Measurements from ENCODE around the gene ITSN2.

ITSN2 gene

GRCh38 chr2:24332791-24333540 is 27.4 kb downstream of the ITSN2 start:
- DNase-seq: no peak

DNA sequence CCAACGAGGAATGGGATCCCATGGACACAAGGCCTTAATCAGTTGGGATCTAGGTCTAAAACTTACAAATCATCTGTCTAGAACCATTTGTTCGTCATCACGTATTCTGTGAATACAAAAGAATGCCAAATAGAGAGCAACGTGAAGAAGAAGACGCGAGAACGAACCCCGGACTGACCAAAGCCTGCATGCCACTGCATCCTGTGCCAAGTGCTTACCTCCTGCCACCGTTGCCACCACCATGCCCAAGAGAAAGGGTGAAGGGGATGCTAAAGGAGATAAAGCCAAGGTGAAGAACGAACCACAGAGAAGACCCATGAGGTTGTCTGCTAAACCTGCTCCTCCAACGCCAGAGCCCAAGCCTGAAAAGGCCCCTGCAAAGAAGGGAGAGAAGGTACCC is 30.2 kb downstream of the ITSN2 start:
- DNase-seq: no peak

DNA sequence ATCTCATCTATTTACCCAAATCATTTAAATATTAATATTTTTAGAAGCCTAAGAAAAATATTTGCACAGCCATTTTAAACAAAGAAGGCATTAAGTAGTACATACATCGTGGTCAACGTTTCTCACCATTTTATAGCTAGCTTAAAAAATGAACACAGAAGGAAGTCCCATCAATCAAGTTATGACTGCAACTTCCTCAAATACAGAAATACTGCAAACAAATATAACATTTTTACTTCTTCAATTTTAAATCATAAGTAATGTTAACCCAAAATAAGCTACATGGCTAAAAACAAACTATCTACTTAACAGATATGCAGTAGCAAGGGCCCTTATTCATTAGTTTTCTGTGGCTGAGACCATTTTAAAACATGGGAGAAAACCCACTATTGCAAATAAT is 30.6 kb downstream of the ITSN2 start:
- no peak for DNase-seq

GRCh38 chr2:24328010-24328409 is 32.3 kb downstream of the ITSN2 start:
- no peak for DNase-seq

DNA sequence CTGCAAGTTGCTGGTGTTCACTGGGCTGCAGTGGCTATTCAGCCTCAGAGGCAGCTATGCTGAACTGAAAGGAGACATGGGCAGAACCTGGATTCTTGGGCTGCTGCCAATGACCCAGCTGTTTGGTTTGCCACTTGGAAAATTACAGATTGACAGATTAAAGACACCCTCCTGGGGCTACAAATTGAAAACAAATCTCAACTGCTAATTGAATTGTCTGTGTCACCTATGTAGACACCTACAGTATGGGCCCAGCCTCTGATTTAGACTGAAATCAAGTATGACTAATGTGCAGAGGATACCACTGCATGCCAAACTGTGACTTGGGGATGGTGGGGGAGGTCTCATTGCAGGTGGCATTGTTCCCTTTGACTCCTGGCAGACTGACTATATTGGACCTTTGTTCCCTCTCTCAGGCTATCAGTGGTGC is 42.8 kb downstream of the ITSN2 start:
- peak; percentile 63 for DNase-seq

GRCh38 chr2:24315669-24316068 is 44.7 kb downstream of the ITSN2 start:
- no peak for DNase-seq

DNA sequence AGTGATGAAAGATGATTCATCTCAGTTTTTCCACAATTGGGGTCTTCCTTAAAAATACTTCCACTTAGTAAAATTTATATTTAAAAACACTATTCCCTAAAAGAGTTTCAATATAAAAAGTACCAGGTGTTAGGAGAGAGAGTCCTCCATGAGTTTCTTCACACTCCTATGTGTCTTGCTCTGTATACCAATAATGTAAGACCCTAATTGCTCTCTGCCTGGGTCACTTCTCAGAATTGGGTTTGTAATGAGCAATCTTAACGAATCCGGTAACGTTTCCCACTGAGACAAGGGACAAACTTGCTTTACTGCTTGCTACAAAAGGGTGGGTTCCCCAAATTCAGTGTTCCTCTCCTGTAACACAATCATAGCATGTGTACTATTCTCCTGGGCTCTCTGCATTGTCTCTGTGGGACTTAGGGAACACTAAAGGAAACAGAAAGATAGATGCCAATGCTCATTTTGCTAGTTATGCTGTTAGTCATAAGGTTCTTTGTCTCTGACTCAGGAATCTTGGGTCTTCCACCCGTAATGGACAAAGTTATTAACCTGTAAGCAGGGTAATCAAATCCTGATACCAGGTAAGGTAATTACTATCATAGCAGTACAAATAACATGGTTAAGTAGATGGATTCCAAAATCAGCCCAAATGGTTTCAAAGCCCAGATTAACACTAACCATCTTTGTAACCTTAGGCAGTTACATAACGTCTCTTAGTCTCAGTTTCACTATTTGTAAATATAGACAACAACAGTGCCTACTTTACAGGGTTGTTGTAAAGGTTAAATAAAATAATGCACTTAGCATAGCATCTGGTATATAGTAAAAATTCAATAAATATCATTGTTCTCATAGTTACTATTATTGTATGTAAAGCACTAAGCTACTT is 46.3 kb downstream of the ITSN2 start:
- DNase-seq: no peak

DNA sequence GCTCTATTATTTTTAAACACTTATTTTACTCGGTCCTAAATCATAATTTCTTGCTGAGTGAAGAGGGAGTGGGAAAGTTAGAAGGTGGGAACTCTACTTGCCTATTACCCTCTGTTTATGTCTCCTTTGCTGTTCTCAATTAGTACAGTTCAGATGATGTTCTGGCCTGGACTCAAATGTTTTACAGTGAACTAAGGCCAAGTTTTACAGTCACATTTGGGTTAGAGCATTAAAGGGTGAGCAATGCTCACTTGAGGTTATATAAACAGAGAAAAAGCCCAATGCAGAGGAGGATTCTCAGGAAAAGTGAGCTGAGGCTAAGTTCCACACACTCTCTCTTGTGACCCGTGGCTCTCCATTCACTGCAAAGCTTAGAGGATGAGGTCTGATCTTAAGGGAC is 52.4 kb downstream of the ITSN2 start:
- DNase-seq: no peak

GRCh38 chr2:24304631-24305030 is 55.7 kb downstream of the ITSN2 start:
- no peak for DNase-seq

- DNase-seq: no peak
Observed at GRCh38 chr2:24304098-24304497, 56.2 kb downstream of the ITSN2 start.

GRCh38 chr2:24301599-24301998 is 58.7 kb downstream of the ITSN2 start:
- no peak for DNase-seq

DNA sequence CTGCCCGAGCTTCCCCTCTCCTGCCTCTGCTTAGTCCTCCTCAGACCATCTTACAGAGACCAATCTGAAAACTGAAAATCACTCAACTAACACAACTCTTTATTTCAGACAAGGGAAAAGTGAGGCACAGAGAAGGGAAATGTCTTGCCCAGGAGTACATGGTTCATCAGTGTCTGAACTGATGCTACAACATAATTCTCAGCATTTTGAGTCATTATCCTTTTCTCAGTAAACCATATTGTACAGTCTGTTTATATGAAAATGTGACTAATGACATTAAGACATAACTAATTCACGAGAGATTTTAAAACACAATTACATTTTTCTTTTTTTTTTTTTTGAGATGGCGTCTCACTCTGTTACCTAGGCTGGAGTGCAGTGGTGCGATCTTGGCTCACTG is 62.7 kb downstream of the ITSN2 start:
- no peak for DNase-seq

DNA sequence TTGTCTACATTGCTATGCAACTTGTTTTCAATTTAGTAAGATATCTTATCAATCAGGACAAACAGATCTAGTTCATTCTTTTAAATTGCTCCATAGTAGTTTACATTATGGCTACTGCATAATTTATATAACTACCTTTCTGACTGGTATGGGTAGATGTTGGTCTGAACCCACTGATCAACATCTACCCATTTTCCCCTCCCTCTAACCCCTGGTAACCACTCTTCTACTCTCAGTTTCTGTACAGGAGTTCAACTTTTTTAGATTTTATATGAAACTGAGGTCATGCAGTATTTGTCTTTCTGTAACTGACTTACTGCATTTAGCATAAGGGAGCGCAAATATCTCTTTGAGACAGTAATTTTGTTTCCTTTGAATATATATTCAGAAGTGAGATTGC is 73.2 kb downstream of the ITSN2 start:
- no peak for DNase-seq

DNA sequence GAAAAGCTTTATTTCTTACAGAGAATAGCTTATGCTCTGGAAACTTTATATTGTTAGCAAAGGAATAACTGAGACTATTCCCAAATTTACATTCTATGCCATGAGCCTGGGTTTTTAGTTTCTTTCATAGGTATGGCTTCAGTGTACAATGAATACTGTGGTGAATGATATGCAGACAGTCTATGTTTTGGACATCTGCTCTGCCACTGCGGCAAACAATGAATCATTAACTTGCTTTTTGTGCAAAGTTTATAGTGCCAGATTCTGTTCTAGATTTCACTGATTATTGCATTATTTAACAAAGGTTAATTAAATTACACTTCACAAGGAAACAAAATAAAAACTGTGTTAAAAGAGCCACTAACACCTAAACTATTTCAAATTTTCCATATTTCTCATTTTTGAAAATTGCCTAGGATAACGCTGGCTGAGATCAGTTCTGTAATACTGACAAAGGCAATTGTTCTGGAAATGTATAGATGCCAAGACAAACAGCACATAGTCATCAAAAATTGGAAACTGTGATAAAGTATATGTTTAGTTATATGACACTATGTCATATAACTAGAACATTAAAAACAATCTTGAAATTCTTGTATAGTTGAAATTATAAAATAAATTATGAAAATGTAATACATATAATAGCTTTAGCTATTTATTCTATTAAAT is 74.7 kb downstream of the ITSN2 start:
- DNase-seq: no peak

GRCh38 chr2:24280645-24281044 is 79.7 kb downstream of the ITSN2 start:
- no peak for DNase-seq

- no peak for DNase-seq
Observed at GRCh38 chr2:24280161-24280560, 80.2 kb downstream of the ITSN2 start.

GRCh38 chr2:24276349-24276899 is 83.9 kb downstream of the ITSN2 start:
- no peak for DNase-seq

GRCh38 chr2:24274809-24275208 is 85.5 kb downstream of the ITSN2 start:
- DNase-seq: no peak

DNA sequence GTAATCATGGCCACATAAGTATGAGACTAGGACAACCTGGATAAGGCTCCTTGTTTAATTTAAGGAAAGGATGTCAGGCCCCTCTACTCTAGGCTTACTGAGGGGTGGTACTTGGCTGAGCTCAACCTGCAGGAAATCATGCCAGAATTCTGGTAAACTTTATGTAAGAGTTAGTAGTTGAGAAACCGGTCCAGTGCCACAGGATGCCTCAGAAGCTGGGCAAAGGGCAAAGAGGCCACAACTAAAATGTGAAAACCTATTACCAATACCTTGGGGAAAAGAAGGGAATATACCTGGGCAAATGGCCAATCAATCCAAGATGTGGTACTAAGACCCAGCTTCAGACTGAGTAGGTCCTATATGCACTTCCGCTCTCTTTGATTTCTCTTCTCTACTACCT is 86.7 kb downstream of the ITSN2 start:
- DNase-seq: no peak

DNA sequence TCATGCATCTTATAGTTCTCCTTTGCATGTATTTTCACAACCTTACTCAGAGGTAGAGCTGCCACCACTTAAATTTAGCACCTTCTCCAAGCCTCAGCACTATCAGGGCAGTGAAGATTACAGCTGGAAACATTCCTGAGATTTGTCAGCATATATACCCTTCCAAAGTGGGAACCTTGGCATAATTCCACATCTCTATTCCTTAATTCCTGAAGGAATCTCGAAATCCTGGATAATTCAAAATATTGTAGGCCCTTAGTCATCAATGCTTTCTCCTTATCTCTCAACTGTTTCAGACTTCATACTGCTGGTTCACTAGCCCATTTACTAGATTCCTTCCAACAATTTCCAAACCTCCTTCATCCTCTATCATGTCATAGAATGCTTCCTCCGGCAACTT is 87.4 kb downstream of the ITSN2 start:
- no peak for DNase-seq

- DNase-seq: no peak
Observed at GRCh38 chr2:24272161-24272802, 88.1 kb downstream of the ITSN2 start.

GRCh38 chr2:24269265-24269664 is 91.1 kb downstream of the ITSN2 start:
- no peak for DNase-seq

DNA sequence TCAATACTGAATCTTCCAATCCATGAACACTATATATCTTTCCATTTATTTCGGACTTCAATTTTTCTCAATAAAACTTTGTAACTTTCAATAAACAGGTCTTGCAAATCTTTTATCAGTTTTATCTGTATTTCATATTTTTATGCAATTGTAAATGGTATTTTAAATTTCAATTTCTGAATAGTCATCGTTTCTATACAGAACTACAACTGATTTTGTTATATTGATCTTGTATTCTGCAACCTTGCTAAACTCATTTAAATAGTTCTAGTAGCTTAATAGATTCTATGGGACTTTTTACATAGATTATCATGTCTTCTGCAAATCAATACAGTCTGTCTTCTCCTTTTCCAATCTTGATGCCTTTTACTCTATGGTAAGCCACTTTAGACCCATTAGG is 95.1 kb downstream of the ITSN2 start:
- no peak for DNase-seq
